GM21723 (cell line): ENCODE measurements around the gene PAH.
"Not testable (repeated sequence)": the region's sequence is repeated elsewhere in the genome, so short reads cannot be mapped to it uniquely, and the experiment has no call there.

Experiments used
- ATAC-seq: cut with Tn5 transposase; IDR thresholded peaks from one replicate; pipeline ENCODE4 v1.9.1; 2021; ENCODE audit warnings: mild to moderate bottlenecking, moderate library complexity; ENCODE audit not compliant: unreplicated experiment

The PAH gene

DNA sequence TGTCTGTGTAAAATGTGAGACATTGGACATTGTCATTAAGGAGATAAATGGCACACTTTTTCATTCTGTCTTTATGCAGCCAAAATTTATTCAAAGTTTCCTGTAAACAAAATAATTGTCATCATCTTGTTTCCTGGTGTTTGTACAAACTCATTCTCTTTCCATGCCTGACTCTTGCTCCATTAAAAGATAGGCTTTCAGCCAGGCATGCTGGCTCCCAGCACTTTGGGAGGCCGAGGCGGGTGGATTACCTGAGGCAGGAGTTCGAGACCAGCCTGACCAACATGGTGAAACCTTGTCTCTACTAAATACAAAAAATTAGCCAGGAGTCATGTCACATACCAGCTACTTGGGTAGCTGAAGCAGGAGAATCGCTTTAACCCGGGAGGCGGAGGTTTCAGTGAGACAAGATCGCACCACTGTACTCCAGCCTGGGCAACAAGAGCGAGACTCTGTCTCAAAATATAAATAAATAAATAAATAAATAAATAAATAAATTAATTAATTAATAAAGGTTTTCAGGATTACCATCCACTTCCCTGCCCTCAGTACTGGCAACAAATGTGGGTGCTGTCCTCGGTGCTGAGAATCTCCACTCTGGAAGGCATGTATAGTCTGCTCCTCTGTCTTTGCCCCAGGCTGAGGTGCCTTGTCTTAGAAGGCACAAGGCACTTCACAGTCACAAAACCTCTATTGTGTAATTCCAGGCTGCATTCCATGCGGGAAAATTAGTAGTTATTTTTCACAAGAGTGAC lies 83.2 kb downstream of the PAH start:
- ATAC-seq: no peak

- ATAC-seq: not testable (repeated sequence)
Measured at GRCh38 chr12:102832826-102833225, 84.2 kb downstream of the PAH start.

GRCh38 chr12:102824218-102824835 lies 92.7 kb downstream of the PAH start:
- ATAC-seq: no peak

DNA sequence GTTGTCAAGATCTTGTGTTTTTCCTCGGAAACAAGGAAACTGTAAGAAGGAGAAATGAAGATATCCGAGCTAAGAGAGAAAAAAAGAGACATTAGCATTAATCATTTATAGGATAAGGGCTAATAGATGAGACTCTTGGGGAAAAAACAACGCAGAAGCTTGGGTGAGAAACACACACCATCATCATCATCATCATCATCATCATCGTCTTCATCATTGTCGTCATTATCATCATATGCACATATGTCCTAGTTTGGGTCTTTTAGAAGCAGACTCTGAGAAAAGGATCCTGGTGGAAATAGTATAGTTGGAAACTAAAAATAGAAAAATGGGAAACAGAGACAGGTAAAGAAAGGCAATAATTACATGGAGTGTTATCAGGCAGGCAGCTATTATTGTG lies 95.9 kb downstream of the PAH start:
- ATAC-seq: no peak

GRCh38 chr12:102816816-102817434 lies 100.1 kb downstream of the PAH start:
- ATAC-seq: no peak

- no peak for ATAC-seq
Measured at GRCh38 chr12:102814691-102815367, 102.2 kb downstream of the PAH start.

DNA sequence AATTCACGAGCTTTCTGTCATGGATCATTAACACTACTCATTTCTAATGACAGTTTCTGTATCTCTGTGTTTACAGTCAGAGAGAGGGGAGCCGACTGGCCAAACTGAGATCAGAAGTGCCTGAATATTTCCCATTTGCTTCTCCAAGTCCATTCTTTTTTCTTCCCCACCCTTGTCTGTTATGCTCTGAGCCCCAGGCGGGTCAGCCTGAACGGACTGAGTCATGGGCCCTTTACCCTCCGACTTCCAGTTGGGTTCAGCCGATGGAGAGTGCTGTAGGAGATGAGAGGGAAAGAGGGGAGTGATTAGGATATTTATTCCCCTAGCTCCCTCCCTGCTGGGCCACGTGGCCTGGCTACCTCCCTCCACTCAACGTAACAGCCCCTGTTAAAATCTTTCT lies 104.7 kb downstream of the PAH start:
- no peak for ATAC-seq

DNA sequence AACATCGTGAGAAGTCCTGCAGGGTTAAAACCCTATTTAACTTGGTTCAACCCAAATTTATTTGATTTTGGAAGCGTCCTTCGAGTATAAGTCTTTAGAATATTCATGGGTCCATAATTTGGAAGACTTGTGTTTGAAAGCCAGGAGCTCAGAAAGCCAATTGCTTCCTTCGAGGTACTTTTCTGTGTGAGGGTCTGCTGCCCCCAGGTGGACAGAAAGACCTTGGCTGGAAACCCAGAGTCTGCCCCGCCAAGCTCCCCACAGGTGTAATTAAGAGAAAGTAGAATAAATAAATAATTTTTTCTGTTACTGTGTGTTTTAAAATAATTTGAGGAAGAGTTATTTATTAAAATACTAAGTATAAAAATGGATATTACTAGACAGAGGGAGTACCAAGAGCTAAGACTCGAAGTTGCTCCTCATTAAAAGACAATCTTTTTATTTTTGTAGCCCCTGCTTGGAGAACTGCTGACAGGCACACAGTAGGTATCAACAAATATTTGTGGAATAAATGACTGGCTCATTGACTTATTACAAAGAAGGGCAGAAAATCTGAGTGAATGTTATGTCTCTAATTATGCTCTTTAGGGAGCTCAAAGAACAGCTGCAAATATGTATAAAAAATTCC lies 105.8 kb downstream of the PAH start:
- no peak for ATAC-seq

DNA sequence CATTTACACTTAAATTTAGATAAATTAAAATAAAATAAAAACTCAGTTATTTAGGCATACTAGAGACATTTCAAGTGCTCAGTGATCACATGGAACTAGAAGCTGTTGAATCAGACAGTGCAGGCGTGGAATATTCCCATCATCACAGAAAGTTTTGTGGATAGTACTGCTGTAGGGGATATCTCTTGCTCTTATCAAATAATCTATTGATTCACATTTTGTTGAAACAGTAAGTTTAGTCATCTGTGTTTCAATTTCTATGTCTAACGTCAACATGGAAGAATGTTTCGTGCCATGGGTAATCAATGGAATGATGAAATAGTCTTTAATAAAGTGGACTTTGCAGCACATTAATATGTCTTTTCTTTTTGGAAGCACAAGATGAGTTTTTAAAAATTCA lies 108.6 kb downstream of the PAH start:
- no peak for ATAC-seq

- no peak for ATAC-seq
Measured at GRCh38 chr12:102806592-102806991, 110.5 kb downstream of the PAH start.

DNA sequence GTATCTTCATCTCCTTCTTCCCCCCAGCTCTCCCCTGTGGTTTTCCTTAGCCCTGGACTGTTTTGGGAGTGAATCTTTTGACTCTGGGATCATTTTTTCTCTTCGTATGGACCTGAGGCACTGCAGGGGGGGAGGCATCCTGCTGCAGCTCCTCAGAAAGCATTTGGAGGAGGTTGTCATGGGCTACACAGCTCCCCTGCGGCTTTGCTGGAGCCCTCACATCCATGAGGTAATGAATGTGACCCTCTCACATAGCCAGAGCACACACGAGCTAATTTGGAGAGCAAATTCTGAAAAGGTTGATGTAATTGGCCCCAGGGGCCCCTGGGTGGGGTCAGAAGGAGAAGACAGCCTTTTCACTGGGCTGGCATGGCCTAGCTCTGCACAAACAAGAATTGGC lies 110.9 kb downstream of the PAH start:
- no peak for ATAC-seq

DNA sequence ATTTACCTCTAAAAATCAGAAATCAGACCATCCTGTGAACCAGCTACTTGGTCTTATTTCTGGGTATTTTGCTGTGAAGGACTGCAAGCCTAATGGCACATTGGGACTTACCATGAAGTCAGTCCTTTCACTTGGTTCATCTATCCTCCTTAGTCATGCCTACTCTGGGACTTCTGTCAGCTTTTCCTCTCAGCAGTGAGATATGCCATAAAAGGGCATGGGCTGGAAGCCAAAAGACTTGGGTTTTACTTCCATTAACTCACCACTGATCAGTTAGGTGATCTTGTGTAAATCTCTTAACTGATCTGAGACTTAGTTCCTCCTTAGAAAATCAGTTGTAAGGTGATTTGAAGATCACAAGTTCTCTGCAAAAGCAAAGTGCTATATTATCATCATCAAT lies 116.5 kb downstream of the PAH start:
- no peak for ATAC-seq

DNA sequence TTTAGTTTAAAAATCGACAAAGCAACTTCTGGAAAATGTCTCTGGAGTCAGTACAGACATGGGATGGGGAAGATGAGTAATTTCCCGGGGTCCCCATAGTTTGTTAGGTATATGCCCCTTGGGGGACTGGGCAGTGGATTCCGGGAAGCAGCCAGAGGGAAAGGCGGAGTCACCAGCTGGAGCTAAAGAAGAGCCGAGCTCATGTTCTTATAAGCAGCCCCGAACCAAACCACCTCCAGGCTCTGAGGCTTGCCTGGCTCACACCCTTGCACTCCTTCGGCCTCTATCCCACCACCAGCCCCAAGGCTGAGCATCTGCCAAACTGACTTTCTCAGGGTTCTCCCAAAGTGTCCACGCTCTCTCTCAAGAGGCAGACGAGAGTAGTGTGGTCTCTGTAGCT lies 117.8 kb downstream of the PAH start:
- no peak for ATAC-seq

DNA sequence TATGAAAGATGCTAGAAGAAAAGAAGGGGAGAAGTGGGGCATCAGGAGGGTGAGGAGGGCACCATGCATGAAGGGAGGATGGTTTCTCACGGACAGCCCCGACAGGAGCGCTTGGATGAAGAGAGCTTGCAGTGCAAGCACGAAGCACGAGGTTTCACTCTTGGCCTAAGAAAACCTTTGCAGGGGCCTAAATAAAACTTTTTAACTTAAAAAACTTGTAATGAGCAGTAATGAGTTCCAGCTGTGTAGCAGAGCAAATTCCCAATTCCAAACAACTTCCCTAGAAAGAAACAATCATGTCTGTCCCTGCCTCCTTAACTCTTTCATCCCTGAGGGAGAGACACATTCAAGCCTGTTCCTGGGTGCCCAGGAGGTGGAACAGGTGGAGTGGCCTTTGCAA lies 119.5 kb downstream of the PAH start:
- no peak for ATAC-seq

GRCh38 chr12:102793921-102794320 lies 123.1 kb downstream of the PAH start:
- ATAC-seq: no peak
